ENCODE results near the gene RHOBTB1. TPM values are rescaled to one million over a fixed set of nuclear protein-coding genes. Genes with fewer than 3 reads are reported as not detected.

The RHOBTB1 gene
- total RNA-seq, 1 experiment from 2014 or later: 2.5 TPM

GRCh38 chr10:60870803-60871202 lies 73.2 kb downstream of the RHOBTB1 start:
- Histone ChIP-seq H3K4me1 (ENCODE audit: insufficient read depth, low read length) (peaks cover 2% of the 10 kb centered on the region), H3K14ac (ENCODE audit: insufficient read depth, low read length) (no peak overlapping the region), H4K8ac (replicated peaks; ENCODE audit: insufficient read length, low read depth, low read length) (no peak overlapping the region), H3K27me3 (ENCODE audit: insufficient read depth, low read length) (no peaks in the 10 kb centered on the region), H3K23me2 (ENCODE audit: insufficient read length, low read depth, low read length, poor library complexity, severe bottlenecking) (no peaks in the 10 kb centered on the region), H2AK5ac (ENCODE audit: insufficient read length, low read length) (no peak overlapping the region), H3K4ac (ENCODE audit: low read depth, low read length) (no peak overlapping the region), H2BK12ac (ENCODE audit: insufficient read length, low read depth, low read length) (no peak overlapping the region), H4K5ac (ENCODE audit: insufficient read length, low read depth, low read length) (no peak overlapping the region), H2BK20ac (ENCODE audit: low read depth, low read length, poor library complexity, severe bottlenecking) (no peak overlapping the region), H3K4me2 (ENCODE audit: insufficient read depth, insufficient read length, low read length) (no peak overlapping the region), H3T11ph (ENCODE audit: low read length) (no peak overlapping the region), H2BK15ac (ENCODE audit: low read depth, low read length) (no peak overlapping the region), H3K79me2 (ENCODE audit: insufficient read depth, low read length) (no peaks in the 10 kb centered on the region), H3K56ac (ENCODE audit: insufficient read length, low read depth, low read length) (no peak overlapping the region), H3K27ac (ENCODE audit: insufficient read length, low read depth, low read length) (no peak overlapping the region), H2AFZ (ENCODE audit: low read length) (no peak overlapping the region), H4K91ac (ENCODE audit: insufficient read length, low read depth, low read length) (no peak overlapping the region), H3K79me1 (ENCODE audit: insufficient read depth, low read depth, low read length, poor library complexity, severe bottlenecking) (no peaks in the 10 kb centered on the region), H3K23ac (ENCODE audit: insufficient read length, low read depth, low read length) (no peak overlapping the region), H3K9me3 (ENCODE audit: control insufficient read depth, low read depth, low read length) (no peaks in the 10 kb centered on the region), H3K18ac (ENCODE audit: insufficient read length, low read depth, low read length) (no peak overlapping the region), H2BK120ac (ENCODE audit: low read depth, low read length, poor library complexity, severe bottlenecking) (no peak overlapping the region), H4K20me1 (ENCODE audit: control insufficient read depth, insufficient read depth, insufficient read length) (no peaks in the 10 kb centered on the region), H2BK5ac (ENCODE audit: insufficient read length, low read length) (no peak overlapping the region), H3K9ac (ENCODE audit: extremely low read depth, insufficient read length, low read length) (no peak overlapping the region)
- H3K4me3 Mint-ChIP-seq: no peak overlapping the region
- H3K27me3 Mint-ChIP-seq (ENCODE audit: low read depth): no peaks in the 10 kb centered on the region
- peaks cover 25 to 31% of the 10 kb centered on the region in 2 experiments for H3K4me1 Mint-ChIP-seq
- peaks cover 0 to 5% (median 3%) of the 10 kb centered on the region in 3 experiments; a peak in 2 of 7 replicates for H3K36me3 Mint-ChIP-seq (ENCODE audit: insufficient read depth in 1 of 3, low read depth in 3 of 3)
- no peaks in the 10 kb centered on the region for H3K9me3 Mint-ChIP-seq
- WGBS (ENCODE audit: extremely low coverage, insufficient read length, low lambda C conversion rate): no CpG with 5 or more reads among the region's 3 CpGs
- TF ChIP-seq, protein P1, sequence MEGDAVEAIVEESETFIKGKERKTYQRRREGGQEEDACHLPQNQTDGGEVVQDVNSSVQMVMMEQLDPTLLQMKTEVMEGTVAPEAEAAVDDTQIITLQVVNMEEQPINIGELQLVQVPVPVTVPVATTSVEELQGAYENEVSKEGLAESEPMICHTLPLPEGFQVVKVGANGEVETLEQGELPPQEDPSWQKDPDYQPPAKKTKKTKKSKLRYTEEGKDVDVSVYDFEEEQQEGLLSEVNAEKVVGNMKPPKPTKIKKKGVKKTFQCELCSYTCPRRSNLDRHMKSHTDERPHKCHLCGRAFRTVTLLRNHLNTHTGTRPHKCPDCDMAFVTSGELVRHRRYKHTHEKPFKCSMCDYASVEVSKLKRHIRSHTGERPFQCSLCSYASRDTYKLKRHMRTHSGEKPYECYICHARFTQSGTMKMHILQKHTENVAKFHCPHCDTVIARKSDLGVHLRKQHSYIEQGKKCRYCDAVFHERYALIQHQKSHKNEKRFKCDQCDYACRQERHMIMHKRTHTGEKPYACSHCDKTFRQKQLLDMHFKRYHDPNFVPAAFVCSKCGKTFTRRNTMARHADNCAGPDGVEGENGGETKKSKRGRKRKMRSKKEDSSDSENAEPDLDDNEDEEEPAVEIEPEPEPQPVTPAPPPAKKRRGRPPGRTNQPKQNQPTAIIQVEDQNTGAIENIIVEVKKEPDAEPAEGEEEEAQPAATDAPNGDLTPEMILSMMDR (conservative IDR thresholded peaks at IDR 0.05): no peak
- DNase-seq: no peak
- no peak overlapping the region for H3K27ac Mint-ChIP-seq

Data from H9 (cell line).